DMS79 treated with DMSO at 0.1 percent for 48 hours (cell line): ENCODE measurements around the gene EIF4EBP2.

Experiments used
- DNase-seq: peaks from one replicate; lab custom pipeline; 2025; lab: John Stamatoyannopoulos, UW

EIF4EBP2 gene

GRCh38 chr10:70461397-70462348 is 57.7 kb downstream of the EIF4EBP2 start:
- DNase-seq: peak; percentile 13

GRCh38 chr10:70462349-70462984 is 58.5 kb downstream of the EIF4EBP2 start:
- DNase-seq: peak; percentile 78

GRCh38 chr10:70465278-70465677 is 61.3 kb downstream of the EIF4EBP2 start:
- DNase-seq: no peak

- DNase-seq: no peak
Measured at GRCh38 chr10:70465832-70466231, 61.9 kb downstream of the EIF4EBP2 start.

- DNase-seq: no peak
Measured at GRCh38 chr10:70466951-70467350, 63.0 kb downstream of the EIF4EBP2 start.

GRCh38 chr10:70472799-70473454 is 69.0 kb downstream of the EIF4EBP2 start:
- no peak for DNase-seq

- no peak for DNase-seq
Measured at GRCh38 chr10:70474780-70475179, 70.8 kb downstream of the EIF4EBP2 start.

GRCh38 chr10:70475661-70476060 is 71.7 kb downstream of the EIF4EBP2 start:
- DNase-seq: no peak

- no peak for DNase-seq
Measured at GRCh38 chr10:70476249-70477035, 72.5 kb downstream of the EIF4EBP2 start.

- no peak for DNase-seq
Measured at GRCh38 chr10:70477661-70478162, 73.8 kb downstream of the EIF4EBP2 start.
